ENCODE results near the gene STRN3. TPM values are rescaled to one million over a fixed set of nuclear protein-coding genes. Genes with fewer than 3 reads are reported as not detected.
A peak's percentile ranks its signal among the peaks of the same experiment; 100 is the strongest.
"Not testable (repeated sequence)": the region's sequence is repeated elsewhere in the genome, so short reads cannot be mapped to it uniquely, and the experiment has no call there.

Gene STRN3
- total RNA-seq, 1 experiment from 2014 or later = 80.9 TPM

- DNase-seq = peak in 1 of 2 experiments; percentile 19
Measured at GRCh38 chr14:31024577-31025366, 1.4 kb downstream of the STRN3 start.

GRCh38 chr14:31024010-31024480, 2.1 kb downstream of the STRN3 start:
- H3K36me3 ChIP-seq = peaks cover 25% of the 10 kb centered on the region
- no peaks in the 10 kb centered on the region; the same call in 1 of the 2 replicates for H3K4me1 ChIP-seq
- peak overlapping the region; percentile 98 for H3K4me3 ChIP-seq
- DNase-seq = no peak
- no peaks in the 10 kb centered on the region for H3K9me3 ChIP-seq (replicated peaks)
- no peaks in the 10 kb centered on the region for H3K27me3 ChIP-seq
- no peak overlapping the region for H3K27ac ChIP-seq

More at GRCh38 chr14:31024577-31025366, 1.4 kb downstream of the STRN3 start:
- Histone ChIP-seq H3K9me3 (replicated peaks) (no peaks in the 10 kb centered on the region), H3K36me3 (peaks cover 20% of the 10 kb centered on the region), H3K4me3 (peak overlapping the region; percentile 98), H3K27ac (peak overlapping the region; percentile 97), H3K4me1 (no peaks in the 10 kb centered on the region; the same call in 1 of the 2 replicates), H3K27me3 (no peaks in the 10 kb centered on the region)

- Histone ChIP-seq H3K4me1 (no peaks in the 10 kb centered on the region; the same call in 1 of the 2 replicates), H3K36me3 (peaks cover 28% of the 10 kb centered on the region)
Measured at GRCh38 chr14:31022386-31022785, 3.8 kb downstream of the STRN3 start.

GRCh38 chr14:31021576-31021949, 4.6 kb downstream of the STRN3 start:
- H3K36me3 ChIP-seq = peaks cover 28% of the 10 kb centered on the region

More at GRCh38 chr14:31022386-31022785, 3.8 kb downstream of the STRN3 start:
- Histone ChIP-seq H3K27ac (no peak overlapping the region), H3K9me3 (replicated peaks) (no peaks in the 10 kb centered on the region), H3K27me3 (no peaks in the 10 kb centered on the region), H3K4me3 (no peak overlapping the region)
- no peak for DNase-seq

GRCh38 chr14:31020834-31021575, 5.2 kb downstream of the STRN3 start:
- H3K27me3 ChIP-seq = no peaks in the 10 kb centered on the region
- no peak overlapping the region for H3K4me3 ChIP-seq
- DNase-seq = no peak
- no peaks in the 10 kb centered on the region for H3K9me3 ChIP-seq (replicated peaks)
- no peaks in the 10 kb centered on the region; the same call in 1 of the 2 replicates for H3K4me1 ChIP-seq
- peaks cover 28% of the 10 kb centered on the region for H3K36me3 ChIP-seq
- H3K27ac ChIP-seq = no peak overlapping the region

More at GRCh38 chr14:31021576-31021949, 4.6 kb downstream of the STRN3 start:
- Histone ChIP-seq H3K4me3 (no peak overlapping the region), H3K4me1 (no peaks in the 10 kb centered on the region; the same call in 1 of the 2 replicates), H3K27ac (no peak overlapping the region), H3K27me3 (no peaks in the 10 kb centered on the region), H3K9me3 (replicated peaks) (no peaks in the 10 kb centered on the region)
- no peak for DNase-seq

GRCh38 chr14:31018057-31018645, 8.0 kb downstream of the STRN3 start:
- Histone ChIP-seq H3K4me3 (no peak overlapping the region), H3K27me3 (no peaks in the 10 kb centered on the region), H3K36me3 (peaks cover 28% of the 10 kb centered on the region), H3K4me1 (no peaks in the 10 kb centered on the region), H3K27ac (no peak overlapping the region), H3K9me3 (replicated peaks) (no peaks in the 10 kb centered on the region)
- DNase-seq = no peak

GRCh38 chr14:31013841-31014240, 12.3 kb downstream of the STRN3 start:
- Histone ChIP-seq H3K4me1 (no peaks in the 10 kb centered on the region), H3K4me3 (no peak overlapping the region), H3K27me3 (no peaks in the 10 kb centered on the region), H3K27ac (no peak overlapping the region), H3K9me3 (replicated peaks) (no peaks in the 10 kb centered on the region), H3K36me3 (peaks cover 4% of the 10 kb centered on the region)
- DNase-seq = no peak

GRCh38 chr14:31010935-31011334, 15.2 kb downstream of the STRN3 start:
- Histone ChIP-seq H3K9me3 (replicated peaks) (no peaks in the 10 kb centered on the region), H3K27ac (no peak overlapping the region), H3K27me3 (no peaks in the 10 kb centered on the region), H3K4me3 (no peak overlapping the region), H3K36me3 (peaks cover 9% of the 10 kb centered on the region), H3K4me1 (no peaks in the 10 kb centered on the region)
- no peak for DNase-seq

- H3K36me3 ChIP-seq = peaks cover 15% of the 10 kb centered on the region
- no peaks in the 10 kb centered on the region for H3K9me3 ChIP-seq (replicated peaks)
- H3K4me1 ChIP-seq = no peaks in the 10 kb centered on the region
- DNase-seq = no peak
- H3K27ac ChIP-seq = no peak overlapping the region
- H3K4me3 ChIP-seq = no peak overlapping the region
- no peaks in the 10 kb centered on the region for H3K27me3 ChIP-seq
Measured at GRCh38 chr14:31009836-31010574, 16.2 kb downstream of the STRN3 start.

- Histone ChIP-seq H3K4me3 (no peak overlapping the region), H3K27me3 (no peaks in the 10 kb centered on the region), H3K36me3 (peaks cover 16% of the 10 kb centered on the region), H3K9me3 (replicated peaks) (no peaks in the 10 kb centered on the region), H3K4me1 (no peaks in the 10 kb centered on the region), H3K27ac (no peak overlapping the region)
- no peak for DNase-seq
Measured at GRCh38 chr14:31006703-31007102, 19.5 kb downstream of the STRN3 start.

- H3K36me3 ChIP-seq = peaks cover 21% of the 10 kb centered on the region
- not testable (repeated sequence) for H3K4me1 ChIP-seq; H3K27ac ChIP-seq; H3K4me3 ChIP-seq; H3K27me3 ChIP-seq; H3K9me3 ChIP-seq (replicated peaks); DNase-seq
Measured at GRCh38 chr14:31004007-31004406, 22.2 kb downstream of the STRN3 start.

GRCh38 chr14:31003284-31003683, 22.9 kb downstream of the STRN3 start:
- Histone ChIP-seq H3K36me3 (peaks cover 25% of the 10 kb centered on the region), H3K9me3 (replicated peaks) (peaks cover 6% of the 10 kb centered on the region), H3K27ac (no peak overlapping the region), H3K4me3 (no peak overlapping the region), H3K27me3 (no peaks in the 10 kb centered on the region), H3K4me1 (no peaks in the 10 kb centered on the region)
- DNase-seq = no peak

GRCh38 chr14:31001339-31001658, 24.9 kb downstream of the STRN3 start:
- H3K27ac ChIP-seq = no peak overlapping the region
- H3K36me3 ChIP-seq = peaks cover 27% of the 10 kb centered on the region
- H3K9me3 ChIP-seq (replicated peaks) = peaks cover 13% of the 10 kb centered on the region
- H3K4me1 ChIP-seq = no peaks in the 10 kb centered on the region
- no peak for DNase-seq
- no peaks in the 10 kb centered on the region for H3K27me3 ChIP-seq
- no peak overlapping the region for H3K4me3 ChIP-seq

- Histone ChIP-seq H3K27me3 (no peaks in the 10 kb centered on the region), H3K9me3 (replicated peaks) (peaks cover 13% of the 10 kb centered on the region), H3K4me1 (peaks cover 2% of the 10 kb centered on the region; the same call in 1 of the 2 replicates), H3K4me3 (no peak overlapping the region), H3K36me3 (peaks cover 25% of the 10 kb centered on the region), H3K27ac (no peak overlapping the region)
- no peak for DNase-seq
Measured at GRCh38 chr14:31000629-31001338, 25.4 kb downstream of the STRN3 start.

Measured in SJCRH30 (cell line).